K562 (cell line): Measurements from ENCODE around the gene NUP153. TPM values are rescaled to one million over a fixed set of nuclear protein-coding genes. Genes with fewer than 3 reads are reported as not detected.

ENCODE experiments used
- BACH1 ChIP-seq: fragments of 200-800 bp; sonication (Bioruptor generic); IDR thresholded peaks from 2 replicates; pipeline ENCODE4 v1.6.1; 2016; ENCODE audit warnings: missing genetic modification characterization, missing compliant biosample characterization
- DNMT1 ChIP-seq: fragments of 450-650 bp; IDR thresholded peaks from 2 replicates; pipeline ENCODE4 v1.6.1; 2016; ENCODE audit warnings: antibody characterized with exemption, mild to moderate bottlenecking
- GATA2 ChIP-seq: sonication (generic); formaldehyde crosslinking; IDR thresholded peaks from 2 replicates; pipeline ENCODE4 v1.4.0; 2020; ENCODE audit warnings: mild to moderate bottlenecking, missing genetic modification reagents
- MXD1 ChIP-seq: fragments of 250-450 bp; sonication (Bioruptor Pico); IDR thresholded peaks from 2 replicates; pipeline ENCODE4 v1.8.0; 2021; ENCODE audit warnings: borderline replicate concordance, mild to moderate bottlenecking, moderate library complexity; ENCODE audit not compliant: poor library complexity, severe bottlenecking
- RAD51 ChIP-seq: fragments of 450-650 bp; IDR thresholded peaks from 2 replicates; pipeline ENCODE4 v1.7.1; 2016; ENCODE audit warnings: low read depth, mild to moderate bottlenecking, borderline replicate concordance
- SAFB2 ChIP-seq: fragments of 200-400 bp; formaldehyde crosslinking; IDR thresholded peaks from 2 replicates; pipeline ENCODE4 v1.6.1; 2018; ENCODE audit warnings: borderline replicate concordance, low read length, low read depth, moderate library complexity; ENCODE audit not compliant: severe bottlenecking
- STAT5B ChIP-seq: fragments of 250-450 bp; sonication (Bioruptor Pico); IDR thresholded peaks from 2 replicates; pipeline ENCODE4 v1.8.0; 2021; ENCODE audit warnings: mild to moderate bottlenecking, inconsistent platforms
- YY1 ChIP-seq, 3 experiments: IDR thresholded peaks; 2 replicates each; pipeline ENCODE4 v1.6.1; 2011; ENCODE audit warnings: low read length in 2 of 3, mild to moderate bottlenecking in 2 of 3, moderate library complexity in 2 of 3, borderline replicate concordance in 1 of 3, control low read depth in 1 of 3, low read depth in 1 of 3; ENCODE audit not compliant: insufficient read depth in 3 of 3, insufficient replicate concordance in 2 of 3, control insufficient read depth in 1 of 3, insufficient read length in 1 of 3; ENCODE audit errors: extremely low read depth in 1 of 3
- ZNF24 ChIP-seq: fragments of 450-650 bp; IDR thresholded peaks from 2 replicates; pipeline ENCODE4 v1.6.1; 2016
- ZNF830 ChIP-seq: fragments of 250-450 bp; sonication (Bioruptor Pico); IDR thresholded peaks from 2 replicates; pipeline ENCODE4 v1.5.0; 2021; ENCODE audit warnings: mild to moderate bottlenecking
- polyA plus RNA-seq, 8 experiments: library from polyadenylated mRNA; depleted of rRNA in 4 of 8; stranded (reverse) in 5 of 8; unstranded in 3 of 8; fragments of >200 nt; fragmentation: Nextera tagmentation in 2 of 8; fragmentation: Illumina TruSeq in 1 of 8; extraction: Ambion mirVana in 2 of 8; extraction: Trizol in 1 of 8; gene quantifications; 2 replicates each; pipeline versions ENCODE4 v1.2.1 to v1.2.3, GENCODE V29; 2011 to 2014; ENCODE audit warnings: inconsistent platforms in 1 of 8, missing spikeins in 1 of 8
- total RNA-seq, 7 experiments: library from RNA; depleted of rRNA in 6 of 7; stranded (reverse); fragments of >200 nt in 6 of 7; fragmentation: Illumina TruSeq in 2 of 7; extraction: Trizol in 2 of 7; gene quantifications; 2 replicates each; pipeline versions ENCODE4 v1.2.1 to v1.2.3, GENCODE V29; 2011 to 2021; ENCODE audit warnings: low replicate concordance in 1 of 7
- TF ChIP-seq, protein P1 (sequence below): fragments of 200-600 bp; sonication (generic); IDR thresholded peaks from one replicate; pipeline ENCODE4 v1.6.1; 2012; ENCODE audit warnings: mild to moderate bottlenecking, low read depth, low read length, inconsistent platforms
- TF ChIP-seq, protein P2 (sequence below): sonication (generic); formaldehyde crosslinking; IDR thresholded peaks from 2 replicates; pipeline ENCODE4 v1.8.0; 2022; ENCODE audit warnings: mild to moderate bottlenecking, missing genetic modification reagents

NUP153 gene
- total and polyA plus RNA-seq, 9 of the 15 experiments (the other 6 are each of a cell fraction or from before 2014, with no cell fraction given): 21.9 to 110 (median 84.8) TPM

DNA sequence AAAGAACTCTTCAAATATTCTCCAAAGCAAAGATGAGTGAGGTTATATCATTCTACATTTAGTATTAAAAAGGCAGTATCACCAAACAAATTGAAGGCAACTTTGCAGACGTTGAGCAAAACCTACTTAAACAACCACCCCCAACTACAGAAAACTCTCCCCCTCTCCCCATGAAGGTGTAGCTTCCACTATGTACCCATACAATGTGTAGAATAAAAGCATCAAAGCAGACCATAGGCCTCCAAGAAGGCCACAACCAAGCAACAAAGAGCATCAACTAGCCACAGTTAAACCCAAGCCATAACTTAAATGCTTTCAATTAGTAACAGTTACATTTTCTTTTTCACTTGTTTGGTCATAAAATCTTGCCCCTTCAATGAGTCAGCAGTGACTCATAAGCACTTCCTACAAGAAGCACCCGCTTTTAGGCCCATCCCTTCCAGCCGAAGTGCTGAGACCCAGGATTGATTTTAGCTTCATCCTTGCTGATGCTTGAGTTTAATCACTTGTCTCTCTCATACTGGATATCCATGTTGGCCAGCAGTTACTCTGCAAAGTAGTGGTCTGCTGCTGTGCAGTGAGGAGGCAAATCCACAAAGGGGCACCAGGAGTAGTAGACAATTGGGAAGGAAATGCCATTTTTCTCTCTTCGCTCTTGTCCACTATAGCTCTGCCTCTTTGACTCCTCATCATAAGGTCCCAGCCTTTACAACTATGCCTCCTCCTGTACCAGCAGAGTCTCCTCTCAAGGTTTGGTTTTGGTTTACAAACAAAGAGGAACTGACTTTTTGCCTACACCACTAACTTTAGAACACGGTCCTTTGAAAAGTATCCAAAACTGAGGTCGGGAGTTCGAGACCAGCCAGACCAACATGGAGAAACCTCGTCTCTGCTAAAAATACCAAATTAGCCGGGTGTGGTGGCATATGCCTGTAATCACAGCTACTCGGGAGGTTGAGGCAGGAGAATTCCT is 8.4 kb upstream of the NUP153 start (continued):
- TF ChIP-seq GATA2 (CRISPR knock-in tag) (no peak), MXD1 (no peak), ZNF830 (CRISPR knock-in tag) (0 out of 2 replicates have a peak, but pooled peaks have one; percentile 20), DNMT1 (no peak), SAFB2 (no peak), ZNF24 (no peak), BACH1 (tag) (peak; percentile 88), STAT5B (CRISPR knock-in tag) (no peak), RAD51 (no peak; the same call in 1 of the 2 replicates), YY1 (IDR thresholded peaks at IDR 0.05; ENCODE audit: borderline replicate concordance in 1 of 3, control insufficient read depth in 1 of 3, extremely low read depth in 1 of 3, insufficient read depth in 3 of 3, insufficient read length in 1 of 3, insufficient replicate concordance in 2 of 3, low read depth in 1 of 3, low read length in 2 of 3) (no peak)
- TF ChIP-seq, protein P1, sequence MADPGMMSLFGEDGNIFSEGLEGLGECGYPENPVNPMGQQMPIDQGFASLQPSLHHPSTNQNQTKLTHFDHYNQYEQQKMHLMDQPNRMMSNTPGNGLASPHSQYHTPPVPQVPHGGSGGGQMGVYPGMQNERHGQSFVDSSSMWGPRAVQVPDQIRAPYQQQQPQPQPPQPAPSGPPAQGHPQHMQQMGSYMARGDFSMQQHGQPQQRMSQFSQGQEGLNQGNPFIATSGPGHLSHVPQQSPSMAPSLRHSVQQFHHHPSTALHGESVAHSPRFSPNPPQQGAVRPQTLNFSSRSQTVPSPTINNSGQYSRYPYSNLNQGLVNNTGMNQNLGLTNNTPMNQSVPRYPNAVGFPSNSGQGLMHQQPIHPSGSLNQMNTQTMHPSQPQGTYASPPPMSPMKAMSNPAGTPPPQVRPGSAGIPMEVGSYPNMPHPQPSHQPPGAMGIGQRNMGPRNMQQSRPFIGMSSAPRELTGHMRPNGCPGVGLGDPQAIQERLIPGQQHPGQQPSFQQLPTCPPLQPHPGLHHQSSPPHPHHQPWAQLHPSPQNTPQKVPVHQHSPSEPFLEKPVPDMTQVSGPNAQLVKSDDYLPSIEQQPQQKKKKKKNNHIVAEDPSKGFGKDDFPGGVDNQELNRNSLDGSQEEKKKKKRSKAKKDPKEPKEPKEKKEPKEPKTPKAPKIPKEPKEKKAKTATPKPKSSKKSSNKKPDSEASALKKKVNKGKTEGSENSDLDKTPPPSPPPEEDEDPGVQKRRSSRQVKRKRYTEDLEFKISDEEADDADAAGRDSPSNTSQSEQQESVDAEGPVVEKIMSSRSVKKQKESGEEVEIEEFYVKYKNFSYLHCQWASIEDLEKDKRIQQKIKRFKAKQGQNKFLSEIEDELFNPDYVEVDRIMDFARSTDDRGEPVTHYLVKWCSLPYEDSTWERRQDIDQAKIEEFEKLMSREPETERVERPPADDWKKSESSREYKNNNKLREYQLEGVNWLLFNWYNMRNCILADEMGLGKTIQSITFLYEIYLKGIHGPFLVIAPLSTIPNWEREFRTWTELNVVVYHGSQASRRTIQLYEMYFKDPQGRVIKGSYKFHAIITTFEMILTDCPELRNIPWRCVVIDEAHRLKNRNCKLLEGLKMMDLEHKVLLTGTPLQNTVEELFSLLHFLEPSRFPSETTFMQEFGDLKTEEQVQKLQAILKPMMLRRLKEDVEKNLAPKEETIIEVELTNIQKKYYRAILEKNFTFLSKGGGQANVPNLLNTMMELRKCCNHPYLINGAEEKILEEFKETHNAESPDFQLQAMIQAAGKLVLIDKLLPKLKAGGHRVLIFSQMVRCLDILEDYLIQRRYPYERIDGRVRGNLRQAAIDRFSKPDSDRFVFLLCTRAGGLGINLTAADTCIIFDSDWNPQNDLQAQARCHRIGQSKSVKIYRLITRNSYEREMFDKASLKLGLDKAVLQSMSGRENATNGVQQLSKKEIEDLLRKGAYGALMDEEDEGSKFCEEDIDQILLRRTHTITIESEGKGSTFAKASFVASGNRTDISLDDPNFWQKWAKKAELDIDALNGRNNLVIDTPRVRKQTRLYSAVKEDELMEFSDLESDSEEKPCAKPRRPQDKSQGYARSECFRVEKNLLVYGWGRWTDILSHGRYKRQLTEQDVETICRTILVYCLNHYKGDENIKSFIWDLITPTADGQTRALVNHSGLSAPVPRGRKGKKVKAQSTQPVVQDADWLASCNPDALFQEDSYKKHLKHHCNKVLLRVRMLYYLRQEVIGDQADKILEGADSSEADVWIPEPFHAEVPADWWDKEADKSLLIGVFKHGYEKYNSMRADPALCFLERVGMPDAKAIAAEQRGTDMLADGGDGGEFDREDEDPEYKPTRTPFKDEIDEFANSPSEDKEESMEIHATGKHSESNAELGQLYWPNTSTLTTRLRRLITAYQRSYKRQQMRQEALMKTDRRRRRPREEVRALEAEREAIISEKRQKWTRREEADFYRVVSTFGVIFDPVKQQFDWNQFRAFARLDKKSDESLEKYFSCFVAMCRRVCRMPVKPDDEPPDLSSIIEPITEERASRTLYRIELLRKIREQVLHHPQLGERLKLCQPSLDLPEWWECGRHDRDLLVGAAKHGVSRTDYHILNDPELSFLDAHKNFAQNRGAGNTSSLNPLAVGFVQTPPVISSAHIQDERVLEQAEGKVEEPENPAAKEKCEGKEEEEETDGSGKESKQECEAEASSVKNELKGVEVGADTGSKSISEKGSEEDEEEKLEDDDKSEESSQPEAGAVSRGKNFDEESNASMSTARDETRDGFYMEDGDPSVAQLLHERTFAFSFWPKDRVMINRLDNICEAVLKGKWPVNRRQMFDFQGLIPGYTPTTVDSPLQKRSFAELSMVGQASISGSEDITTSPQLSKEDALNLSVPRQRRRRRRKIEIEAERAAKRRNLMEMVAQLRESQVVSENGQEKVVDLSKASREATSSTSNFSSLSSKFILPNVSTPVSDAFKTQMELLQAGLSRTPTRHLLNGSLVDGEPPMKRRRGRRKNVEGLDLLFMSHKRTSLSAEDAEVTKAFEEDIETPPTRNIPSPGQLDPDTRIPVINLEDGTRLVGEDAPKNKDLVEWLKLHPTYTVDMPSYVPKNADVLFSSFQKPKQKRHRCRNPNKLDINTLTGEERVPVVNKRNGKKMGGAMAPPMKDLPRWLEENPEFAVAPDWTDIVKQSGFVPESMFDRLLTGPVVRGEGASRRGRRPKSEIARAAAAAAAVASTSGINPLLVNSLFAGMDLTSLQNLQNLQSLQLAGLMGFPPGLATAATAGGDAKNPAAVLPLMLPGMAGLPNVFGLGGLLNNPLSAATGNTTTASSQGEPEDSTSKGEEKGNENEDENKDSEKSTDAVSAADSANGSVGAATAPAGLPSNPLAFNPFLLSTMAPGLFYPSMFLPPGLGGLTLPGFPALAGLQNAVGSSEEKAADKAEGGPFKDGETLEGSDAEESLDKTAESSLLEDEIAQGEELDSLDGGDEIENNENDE: no peak
- TF ChIP-seq, protein P2, sequence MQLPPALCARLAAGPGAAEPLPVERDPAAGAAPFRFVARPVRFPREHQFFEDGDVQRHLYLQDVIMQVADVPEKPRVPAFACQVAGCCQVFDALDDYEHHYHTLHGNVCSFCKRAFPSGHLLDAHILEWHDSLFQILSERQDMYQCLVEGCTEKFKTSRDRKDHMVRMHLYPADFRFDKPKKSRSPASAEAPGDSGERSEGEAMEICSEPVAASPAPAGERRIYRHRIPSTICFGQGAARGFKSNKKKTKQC (CRISPR knock-in tag): no peak
